SH-SY5Y (cell line): ENCODE measurements around the gene P4HA3.

Experiments used
- GATA2 ChIP-seq: IDR thresholded peaks from 2 replicates; pipeline ENCODE4 v1.6.1; 2011; ENCODE audit warnings: mild to moderate bottlenecking, low read depth, low read length
- GATA3 ChIP-seq: IDR thresholded peaks from 2 replicates; pipeline ENCODE4 v1.6.1; 2011; ENCODE audit warnings: low read depth, mild to moderate bottlenecking, low read length, moderate library complexity

Gene P4HA3

GRCh38 chr11:74311352-74311926 is at the start of gene P4HA3:
TSS of gene P4HA3 (minus strand) at chr11:74311640. CDS start at chr11:74311611, 29 bp downstream.
- no peak for TF ChIP-seq GATA3
- TF ChIP-seq GATA2 = no peak

GRCh38 chr11:74357449-74357848 is 46.0 kb upstream of the P4HA3 start:
- no peak for TF ChIP-seq GATA2

GRCh38 chr11:74355626-74356025 is 44.2 kb upstream of the P4HA3 start:
- TF ChIP-seq GATA2 (no peak), GATA3 (no peak)

- TF ChIP-seq GATA3 (no peak), GATA2 (no peak)
Observed at GRCh38 chr11:74354036-74354435, 42.6 kb upstream of the P4HA3 start.

GRCh38 chr11:74347381-74347780 is 35.9 kb upstream of the P4HA3 start:
- TF ChIP-seq GATA3 = no peak
- no peak for TF ChIP-seq GATA2

GRCh38 chr11:74345420-74345819 is 34.0 kb upstream of the P4HA3 start:
- no peak for TF ChIP-seq GATA3
- TF ChIP-seq GATA2 = no peak

GRCh38 chr11:74341921-74342320 is 30.5 kb upstream of the P4HA3 start:
- TF ChIP-seq GATA3 = no peak
- TF ChIP-seq GATA2 = no peak

GRCh38 chr11:74339619-74340018 is 28.2 kb upstream of the P4HA3 start:
- TF ChIP-seq GATA2 (no peak), GATA3 (no peak)

- TF ChIP-seq GATA3 (no peak), GATA2 (no peak)
Observed at GRCh38 chr11:74338963-74339362, 27.5 kb upstream of the P4HA3 start.

GRCh38 chr11:74333193-74333592 is 21.8 kb upstream of the P4HA3 start:
- no peak for TF ChIP-seq GATA3
- no peak for TF ChIP-seq GATA2

GRCh38 chr11:74332291-74332690 is 20.9 kb upstream of the P4HA3 start:
- TF ChIP-seq GATA3 (no peak), GATA2 (no peak)

GRCh38 chr11:74330075-74330858 is 18.8 kb upstream of the P4HA3 start:
- TF ChIP-seq GATA2 (no peak), GATA3 (no peak)

GRCh38 chr11:74327076-74327475 is 15.6 kb upstream of the P4HA3 start:
- TF ChIP-seq GATA2 = no peak

GRCh38 chr11:74326665-74327064 is 15.2 kb upstream of the P4HA3 start:
- TF ChIP-seq GATA2 (no peak), GATA3 (no peak)
